ENCODE data around the gene SMG6. TPM values are rescaled to one million over a fixed set of nuclear protein-coding genes. Genes with fewer than 3 reads are reported as not detected.
"Not testable (repeated sequence)": the region's sequence is repeated elsewhere in the genome, so short reads cannot be mapped to it uniquely, and the experiment has no call there.

SMG6 gene
- total RNA-seq, 3 donors from 2014 or later = 27.9 to 36.1 (median 30.7) TPM

- peaks cover 33% of the 10 kb centered on the region for H3K36me3 Mint-ChIP-seq (ENCODE audit: insufficient read depth)
- peak in 1 of 2 donors; percentile 65 for ATAC-seq
- no peaks in the 10 kb centered on the region for H3K27me3 Mint-ChIP-seq (ENCODE audit: low read depth)
- no peak for DNase-seq
- no peak overlapping the region for H3K4me3 Mint-ChIP-seq
- H3K9me3 Mint-ChIP-seq = no peaks in the 10 kb centered on the region
- H3K4me1 Mint-ChIP-seq (ENCODE audit: low read depth) = no peaks in the 10 kb centered on the region
Measured at GRCh38 chr17:2170023-2170422, 133.6 kb downstream of the SMG6 start.

- ATAC-seq; H3K9me3 Mint-ChIP-seq; H3K27me3 Mint-ChIP-seq (ENCODE audit: low read depth); H3K4me1 Mint-ChIP-seq (ENCODE audit: low read depth); H3K4me3 Mint-ChIP-seq; DNase-seq: not testable (repeated sequence)
- H3K36me3 Mint-ChIP-seq (ENCODE audit: insufficient read depth) = peaks cover 22% of the 10 kb centered on the region
Measured at GRCh38 chr17:2165723-2166122, 137.9 kb downstream of the SMG6 start.

- no peak for DNase-seq
- H3K27me3 Mint-ChIP-seq (ENCODE audit: low read depth) = no peaks in the 10 kb centered on the region
- ATAC-seq = no peak
- H3K4me3 Mint-ChIP-seq = no peak overlapping the region
- H3K36me3 Mint-ChIP-seq (ENCODE audit: insufficient read depth) = peaks cover 10% of the 10 kb centered on the region
- H3K4me1 Mint-ChIP-seq (ENCODE audit: low read depth) = peaks cover 4% of the 10 kb centered on the region
- no peaks in the 10 kb centered on the region for H3K9me3 Mint-ChIP-seq
Measured at GRCh38 chr17:2158396-2158780, 145.2 kb downstream of the SMG6 start.

GRCh38 chr17:2157675-2158395, 145.8 kb downstream of the SMG6 start:
- ATAC-seq (no peak), DNase-seq (no peak)
- Mint-ChIP-seq H3K36me3 (ENCODE audit: insufficient read depth) (peaks cover 14% of the 10 kb centered on the region), H3K4me1 (ENCODE audit: low read depth) (peaks cover 4% of the 10 kb centered on the region), H3K27me3 (ENCODE audit: low read depth) (no peaks in the 10 kb centered on the region), H3K9me3 (no peaks in the 10 kb centered on the region), H3K4me3 (no peak overlapping the region)

GRCh38 chr17:2157081-2157480, 146.5 kb downstream of the SMG6 start:
- Mint-ChIP-seq H3K4me1 (ENCODE audit: low read depth) (peaks cover 4% of the 10 kb centered on the region), H3K36me3 (ENCODE audit: insufficient read depth) (peaks cover 17% of the 10 kb centered on the region), H3K9me3 (no peaks in the 10 kb centered on the region), H3K27me3 (ENCODE audit: low read depth) (no peaks in the 10 kb centered on the region), H3K4me3 (no peak overlapping the region)
- DNase-seq (no peak), ATAC-seq (no peak)

- Mint-ChIP-seq H3K9me3 (no peaks in the 10 kb centered on the region), H3K36me3 (ENCODE audit: insufficient read depth) (peaks cover 17% of the 10 kb centered on the region), H3K4me1 (ENCODE audit: low read depth) (peaks cover 4% of the 10 kb centered on the region), H3K4me3 (no peak overlapping the region), H3K27me3 (ENCODE audit: low read depth) (no peaks in the 10 kb centered on the region)
- no peak for ATAC-seq
- no peak for DNase-seq
Measured at GRCh38 chr17:2156666-2157065, 146.9 kb downstream of the SMG6 start.

GRCh38 chr17:2155573-2155972, 148.0 kb downstream of the SMG6 start:
- Mint-ChIP-seq H3K4me3 (no peak overlapping the region), H3K4me1 (ENCODE audit: low read depth) (peaks cover 4% of the 10 kb centered on the region), H3K36me3 (ENCODE audit: insufficient read depth) (peaks cover 16% of the 10 kb centered on the region), H3K27me3 (ENCODE audit: low read depth) (no peaks in the 10 kb centered on the region), H3K9me3 (no peaks in the 10 kb centered on the region)
- ATAC-seq (no peak), DNase-seq (no peak)

GRCh38 chr17:2151358-2152033, 152.1 kb downstream of the SMG6 start:
- no peak overlapping the region for H3K4me3 Mint-ChIP-seq
- H3K27me3 Mint-ChIP-seq (ENCODE audit: low read depth) = no peaks in the 10 kb centered on the region
- peaks cover 22% of the 10 kb centered on the region for H3K36me3 Mint-ChIP-seq (ENCODE audit: insufficient read depth)
- H3K4me1 Mint-ChIP-seq (ENCODE audit: low read depth) = peaks cover 4% of the 10 kb centered on the region
- ATAC-seq (no peak), DNase-seq (no peak)
- no peaks in the 10 kb centered on the region for H3K9me3 Mint-ChIP-seq

GRCh38 chr17:2150806-2151205, 152.8 kb downstream of the SMG6 start:
- Mint-ChIP-seq H3K36me3 (ENCODE audit: insufficient read depth) (peaks cover 22% of the 10 kb centered on the region), H3K4me1 (ENCODE audit: low read depth) (peaks cover 8% of the 10 kb centered on the region), H3K9me3 (no peaks in the 10 kb centered on the region), H3K27me3 (ENCODE audit: low read depth) (no peaks in the 10 kb centered on the region), H3K4me3 (no peak overlapping the region)
- ATAC-seq = no peak
- DNase-seq = no peak

GRCh38 chr17:2149934-2150333, 153.7 kb downstream of the SMG6 start:
- Mint-ChIP-seq H3K9me3 (no peaks in the 10 kb centered on the region), H3K27me3 (ENCODE audit: low read depth) (no peaks in the 10 kb centered on the region), H3K4me3 (no peak overlapping the region), H3K4me1 (ENCODE audit: low read depth) (peaks cover 8% of the 10 kb centered on the region), H3K36me3 (ENCODE audit: insufficient read depth) (peaks cover 19% of the 10 kb centered on the region)
- no peak for ATAC-seq
- no peak for DNase-seq

- Mint-ChIP-seq H3K9me3 (no peaks in the 10 kb centered on the region), H3K4me1 (ENCODE audit: low read depth) (peaks cover 8% of the 10 kb centered on the region), H3K36me3 (ENCODE audit: insufficient read depth) (peaks cover 15% of the 10 kb centered on the region), H3K4me3 (no peak overlapping the region), H3K27me3 (ENCODE audit: low read depth) (no peaks in the 10 kb centered on the region)
- DNase-seq (no peak), ATAC-seq (no peak)
Measured at GRCh38 chr17:2146132-2146871, 157.3 kb downstream of the SMG6 start.

- Mint-ChIP-seq H3K36me3 (ENCODE audit: insufficient read depth) (peaks cover 9% of the 10 kb centered on the region), H3K9me3 (no peaks in the 10 kb centered on the region), H3K4me1 (ENCODE audit: low read depth) (peaks cover 8% of the 10 kb centered on the region), H3K27me3 (ENCODE audit: low read depth) (no peaks in the 10 kb centered on the region), H3K4me3 (no peak overlapping the region)
- ATAC-seq (no peak), DNase-seq (no peak)
Measured at GRCh38 chr17:2144701-2145100, 158.9 kb downstream of the SMG6 start.

GRCh38 chr17:2143332-2143731, 160.3 kb downstream of the SMG6 start:
- H3K36me3 Mint-ChIP-seq (ENCODE audit: insufficient read depth) = peaks cover 3% of the 10 kb centered on the region
- no peaks in the 10 kb centered on the region for H3K9me3 Mint-ChIP-seq
- ATAC-seq (no peak), DNase-seq (no peak)
- no peak overlapping the region for H3K4me3 Mint-ChIP-seq
- no peaks in the 10 kb centered on the region for H3K27me3 Mint-ChIP-seq (ENCODE audit: low read depth)
- H3K4me1 Mint-ChIP-seq (ENCODE audit: low read depth) = peaks cover 16% of the 10 kb centered on the region

- H3K27me3 Mint-ChIP-seq (ENCODE audit: low read depth); H3K4me3 Mint-ChIP-seq: not testable (repeated sequence)
Measured at GRCh38 chr17:2142682-2143081, 160.9 kb downstream of the SMG6 start.

More at GRCh38 chr17:2142682-2143081, 160.9 kb downstream of the SMG6 start:
- peaks cover 23% of the 10 kb centered on the region for H3K4me1 Mint-ChIP-seq (ENCODE audit: low read depth)
- not testable (repeated sequence) for ATAC-seq; H3K36me3 Mint-ChIP-seq (ENCODE audit: insufficient read depth); DNase-seq; H3K9me3 Mint-ChIP-seq
